ENCODE data around the gene CDH7. TPM values are rescaled to one million over a fixed set of nuclear protein-coding genes. Genes with fewer than 3 reads are reported as not detected.
A peak's percentile ranks its signal among the peaks of the same experiment; 100 is the strongest.

CDH7 gene
- total RNA-seq, 1 donor from 2014 or later: 2.7 TPM

GRCh38 chr18:65901522-65901921 is 150.7 kb downstream of the CDH7 start:
- H3K36me3 ChIP-seq: no peaks in the 10 kb centered on the region
- Mint-ChIP-seq H3K4me3 (no peak overlapping the region), H3K4me1 (peaks cover 23% of the 10 kb centered on the region), H3K27me3 (ENCODE audit: insufficient read depth, low read depth) (no peaks in the 10 kb centered on the region), H3K9me3 (no peaks in the 10 kb centered on the region), H3K36me3 (no peaks in the 10 kb centered on the region), H3K27ac (no peak overlapping the region)
- H3K27ac ChIP-seq: no peak overlapping the region
- TF ChIP-seq EZH2 (IDR thresholded peaks at IDR 0.05) (no peak), EZH2phosphoT487 (IDR thresholded peaks at IDR 0.05) (no peak), CTCF (IDR thresholded peaks at IDR 0.05) (no peak)
- H3K9ac ChIP-seq: no peak overlapping the region
- peaks cover 82% of the 10 kb centered on the region for H3K27me3 ChIP-seq
- H3F3A ChIP-seq (ENCODE audit: low read depth): no peaks in the 10 kb centered on the region
- H4K20me1 ChIP-seq (ENCODE audit: low read depth): no peaks in the 10 kb centered on the region
- H3K9me3 ChIP-seq (ENCODE audit: low read depth): no peaks in the 10 kb centered on the region
- no peaks in the 10 kb centered on the region for H3K79me2 ChIP-seq (ENCODE audit: low read depth)
- DNase-seq (ENCODE audit: low spot score): no peak
- no peak overlapping the region for H2AFZ ChIP-seq (replicated peaks)
- no peak overlapping the region for H3K4me2 ChIP-seq
- peaks cover 5% of the 10 kb centered on the region for H3K4me1 ChIP-seq
- no peak overlapping the region for H3K4me3 ChIP-seq

- H3K27ac ChIP-seq: no peak overlapping the region
- H3K4me3 Mint-ChIP-seq: no peak overlapping the region
- no peak overlapping the region for H3K4me3 ChIP-seq
- H3K36me3 ChIP-seq: no peaks in the 10 kb centered on the region
- no peaks in the 10 kb centered on the region for H3K79me2 ChIP-seq (ENCODE audit: low read depth)
- no peaks in the 10 kb centered on the region for H3K36me3 Mint-ChIP-seq
- TF ChIP-seq EZH2 (IDR thresholded peaks at IDR 0.05) (no peak), EZH2phosphoT487 (IDR thresholded peaks at IDR 0.05) (no peak), CTCF (IDR thresholded peaks at IDR 0.05) (no peak)
- peak overlapping the region; percentile 73 for H2AFZ ChIP-seq (replicated peaks)
- H3K27me3 ChIP-seq: peaks cover 96% of the 10 kb centered on the region
- peaks cover 18% of the 10 kb centered on the region for H3K4me1 Mint-ChIP-seq
- peak; percentile 4 for DNase-seq (ENCODE audit: low spot score)
- H3K4me2 ChIP-seq: peak overlapping the region; percentile 32
- H3K9me3 Mint-ChIP-seq: no peaks in the 10 kb centered on the region
- no peaks in the 10 kb centered on the region for H4K20me1 ChIP-seq (ENCODE audit: low read depth)
- H3K9ac ChIP-seq: no peak overlapping the region
- no peaks in the 10 kb centered on the region for H3K27me3 Mint-ChIP-seq (ENCODE audit: insufficient read depth, low read depth)
- no peaks in the 10 kb centered on the region for H3K9me3 ChIP-seq (ENCODE audit: low read depth)
- H3K27ac Mint-ChIP-seq: no peak overlapping the region
- peaks cover 3% of the 10 kb centered on the region for H3F3A ChIP-seq (ENCODE audit: low read depth)
- peaks cover 16% of the 10 kb centered on the region for H3K4me1 ChIP-seq
Observed at GRCh38 chr18:65906621-65907034, 155.8 kb downstream of the CDH7 start.

- H3K27me3 Mint-ChIP-seq (ENCODE audit: insufficient read depth, low read depth): no peaks in the 10 kb centered on the region
Observed at GRCh38 chr18:65907281-65907680, 156.5 kb downstream of the CDH7 start.

More at GRCh38 chr18:65907281-65907680, 156.5 kb downstream of the CDH7 start:
- Mint-ChIP-seq H3K27ac (no peak overlapping the region), H3K36me3 (no peaks in the 10 kb centered on the region), H3K4me1 (peaks cover 17% of the 10 kb centered on the region), H3K9me3 (no peaks in the 10 kb centered on the region), H3K4me3 (no peak overlapping the region)
- TF ChIP-seq CTCF (IDR thresholded peaks at IDR 0.05) (no peak), EZH2 (IDR thresholded peaks at IDR 0.05) (no peak)
- H3K4me3 ChIP-seq: no peak overlapping the region
- no peak overlapping the region for H2AFZ ChIP-seq (replicated peaks)
- H3K9me3 ChIP-seq (ENCODE audit: low read depth): no peaks in the 10 kb centered on the region
- H3K36me3 ChIP-seq: no peaks in the 10 kb centered on the region
- no peak overlapping the region for H3K27ac ChIP-seq
- no peak overlapping the region for H3K9ac ChIP-seq
- no peak for DNase-seq (ENCODE audit: low spot score)
- peaks cover 16% of the 10 kb centered on the region for H3K4me1 ChIP-seq
- H4K20me1 ChIP-seq (ENCODE audit: low read depth): no peaks in the 10 kb centered on the region
- peak overlapping the region; percentile 25 for H3K4me2 ChIP-seq
- H3K27me3 ChIP-seq: peaks cover 96% of the 10 kb centered on the region
- peaks cover 3% of the 10 kb centered on the region for H3F3A ChIP-seq (ENCODE audit: low read depth)
- H3K79me2 ChIP-seq (ENCODE audit: low read depth): no peaks in the 10 kb centered on the region
